Epithelial cell of esophagus (primary cell): ENCODE measurements around the gene CCL13.

ENCODE experiments used
- DNase-seq: peaks from one replicate; pipeline ENCODE4 v3.0.0; 2010; ENCODE audit warnings: low read depth
- H3K4me3 ChIP-seq: 2 replicates; pipeline ENCODE4 v1.5.1; 2011; ENCODE audit warnings: mild to moderate bottlenecking, low read length, control low read depth
- TF ChIP-seq, protein P1 (sequence below): IDR thresholded peaks from 2 replicates; pipeline ENCODE4 v1.5.1; 2011; ENCODE audit warnings: low read depth, mild to moderate bottlenecking, low read length, control low read depth, inconsistent platforms; ENCODE audit not compliant: insufficient read depth; ENCODE audit errors: missing control alignments

CCL13 gene

DNA sequence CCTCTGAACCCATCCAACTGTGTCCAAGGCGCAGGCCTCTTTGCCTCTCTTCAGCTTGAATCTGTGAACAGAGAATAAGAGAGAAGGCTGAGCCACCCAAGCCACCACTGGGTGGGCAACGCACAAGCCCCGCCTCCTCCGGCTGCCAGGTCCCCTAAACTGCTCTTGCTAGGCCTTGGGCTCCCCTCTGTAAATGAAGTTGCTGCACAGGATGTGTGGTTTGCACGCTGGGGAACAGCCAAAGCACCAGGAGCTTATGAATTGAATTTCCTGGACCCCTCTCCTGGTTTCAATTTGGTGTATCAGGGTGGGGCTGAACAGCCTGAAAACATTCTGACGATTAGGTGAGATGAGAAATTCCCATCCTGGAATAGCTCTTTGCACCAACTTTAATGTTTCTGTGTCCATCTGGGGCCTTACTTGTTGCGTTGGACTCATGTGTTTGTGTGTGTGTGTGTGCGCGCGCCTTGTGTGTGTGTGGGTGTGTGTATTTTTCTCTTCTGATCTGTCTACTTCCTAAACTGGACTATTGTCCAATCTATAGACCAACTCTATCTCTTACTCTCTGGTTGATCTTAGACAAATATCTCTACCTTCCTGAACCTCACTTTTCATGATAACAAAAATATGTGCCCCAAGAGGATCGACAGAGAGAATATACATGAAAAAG is 4.5 kb downstream of the CCL13 start:
- DNase-seq = no peak
- no peak overlapping the region for H3K4me3 ChIP-seq
- TF ChIP-seq, protein P1, sequence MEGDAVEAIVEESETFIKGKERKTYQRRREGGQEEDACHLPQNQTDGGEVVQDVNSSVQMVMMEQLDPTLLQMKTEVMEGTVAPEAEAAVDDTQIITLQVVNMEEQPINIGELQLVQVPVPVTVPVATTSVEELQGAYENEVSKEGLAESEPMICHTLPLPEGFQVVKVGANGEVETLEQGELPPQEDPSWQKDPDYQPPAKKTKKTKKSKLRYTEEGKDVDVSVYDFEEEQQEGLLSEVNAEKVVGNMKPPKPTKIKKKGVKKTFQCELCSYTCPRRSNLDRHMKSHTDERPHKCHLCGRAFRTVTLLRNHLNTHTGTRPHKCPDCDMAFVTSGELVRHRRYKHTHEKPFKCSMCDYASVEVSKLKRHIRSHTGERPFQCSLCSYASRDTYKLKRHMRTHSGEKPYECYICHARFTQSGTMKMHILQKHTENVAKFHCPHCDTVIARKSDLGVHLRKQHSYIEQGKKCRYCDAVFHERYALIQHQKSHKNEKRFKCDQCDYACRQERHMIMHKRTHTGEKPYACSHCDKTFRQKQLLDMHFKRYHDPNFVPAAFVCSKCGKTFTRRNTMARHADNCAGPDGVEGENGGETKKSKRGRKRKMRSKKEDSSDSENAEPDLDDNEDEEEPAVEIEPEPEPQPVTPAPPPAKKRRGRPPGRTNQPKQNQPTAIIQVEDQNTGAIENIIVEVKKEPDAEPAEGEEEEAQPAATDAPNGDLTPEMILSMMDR = no peak

- TF ChIP-seq, protein P1 = peak; percentile 99
- peak; percentile 84 for DNase-seq
- no peak overlapping the region for H3K4me3 ChIP-seq
Observed at GRCh38 chr17:34361478-34362061, 5.3 kb downstream of the CCL13 start.

GRCh38 chr17:34363183-34363661 is 6.9 kb downstream of the CCL13 start, which contains the start of gene CCL1:
Gene CCL1 (minus strand): TSS chr17:34363233. CDS start chr17:34363161, 72 bp downstream.
- DNase-seq = no peak
- H3K4me3 ChIP-seq = no peak within 1 kb of the TSS
- TF ChIP-seq, protein P1 = no peak

DNA sequence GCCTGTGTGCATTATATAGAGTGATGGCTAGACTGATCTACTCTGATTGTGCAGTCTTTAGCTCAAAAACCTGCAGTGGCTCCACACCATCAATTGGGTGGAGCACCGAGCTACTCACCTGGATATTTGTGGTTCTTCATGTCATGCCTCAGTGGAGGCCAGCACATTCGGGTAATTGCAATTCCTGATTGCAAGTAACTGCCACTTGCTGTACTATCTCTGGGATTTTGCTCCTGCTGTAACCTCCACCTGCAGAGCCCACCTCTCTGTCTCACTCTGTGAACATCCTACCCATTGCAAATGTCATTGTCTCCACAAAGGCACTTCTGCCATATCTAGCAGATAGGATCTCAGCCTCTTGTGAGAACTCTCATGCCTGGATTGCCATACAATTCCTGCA is 8.5 kb downstream of the CCL13 start:
- TF ChIP-seq, protein P1 = no peak
- no peak for DNase-seq
- no peak overlapping the region for H3K4me3 ChIP-seq

DNA sequence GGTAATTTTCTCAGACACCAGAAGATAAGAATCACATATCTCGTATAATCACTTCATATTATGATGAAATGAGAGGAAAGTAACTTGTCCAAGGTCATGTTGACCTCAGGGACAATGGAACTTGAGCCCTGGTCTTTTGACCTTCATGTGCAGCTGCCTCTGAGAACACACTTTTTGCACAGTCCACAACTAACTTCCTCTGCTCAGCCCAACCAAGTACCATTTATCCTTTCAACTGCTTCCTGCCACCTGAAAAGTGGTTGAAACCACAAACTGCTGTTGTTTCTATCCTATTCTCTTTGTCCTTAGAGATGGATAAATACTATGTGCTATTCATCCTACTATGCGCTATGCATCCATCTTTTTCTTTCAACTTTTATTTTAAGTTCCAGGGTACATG is 9.1 kb downstream of the CCL13 start:
- TF ChIP-seq, protein P1 = no peak
- no peak for DNase-seq

GRCh38 chr17:34366010-34366409 is 9.7 kb downstream of the CCL13 start:
- H3K4me3 ChIP-seq = no peak overlapping the region
- TF ChIP-seq, protein P1 = no peak
- no peak for DNase-seq

More for the DNA sequence above, 9.1 kb downstream of the CCL13 start:
- H3K4me3 ChIP-seq = no peak overlapping the region
